K562 (cell line): ENCODE results near the gene LACTBL1. TPM values are rescaled to one million over a fixed set of nuclear protein-coding genes. Genes with fewer than 3 reads are reported as not detected.
A peak's percentile ranks its signal among the peaks of the same experiment; 100 is the strongest.

Source experiments
- ATAC-seq: fragments of 200-7000 bp; cut with Tn5 transposase; 3 replicates; pipeline ENCODE4 v1.9.1; 2020; ENCODE audit warnings: moderate library complexity
- BruUV-seq: library from RNA; stranded (reverse); fragments of 400-500 nt; replicated peaks from 2 replicates; lab custom pipeline; 2021; lab: Mats Ljungman, UMichigan
- CTCF ChIA-PET: fragments of 300-600 bp; formaldehyde crosslinking; extraction: SDS; loops from one replicate; lab custom pipeline; 2021; ENCODE audit warnings: low intra/inter-chr PET ratio; lab: Yijun Ruan, JAX
- POLR2A ChIA-PET: fragments of 300-600, 350-650 bp; sonication (Branson Sonifier 250); formaldehyde crosslinking; extraction: SDS; loops from one replicate; lab custom pipeline; 2021; ENCODE audit warnings: antibody characterized with exemption, inconsistent platforms; lab: Yijun Ruan, JAX
- DNase-seq, 4 experiments: peaks; one replicate each; pipeline versions ENCODE4 v3.0.0 to v3.0.0-alpha.2; 2011 to 2018; ENCODE audit warnings: low spot score in 3 of 4, mixed read lengths in 3 of 4; ENCODE audit errors: extremely low read depth in 1 of 4
- FAIRE-seq: peaks from 2 replicates; lab custom pipeline; 2011; peaks lifted over from hg19 to GRCh38; lab: Jason Lieb, UNC
- H2AFZ ChIP-seq: 2 replicates; pipeline ENCODE4 v1.6.0; 2011; ENCODE audit warnings: low read depth, low read length, control low read depth, inconsistent platforms
- H3K27ac ChIP-seq: fragments of 200-600 bp; 3 replicates; pipeline ENCODE4 v1.8.0; 2011; ENCODE audit warnings: low read depth, mild to moderate bottlenecking, control low read depth, inconsistent platforms, low read length, moderate library complexity, mixed read lengths; ENCODE audit errors: extremely low read depth
- H3K27me3 ChIP-seq, 2 experiments: fragments of 300-600 bp in 1 of 2; 2 replicates in 1 of 2; 3 replicates in 1 of 2; pipeline versions ENCODE4 v1.6.0 to v1.8.0; 2011; ENCODE audit warnings: inconsistent platforms in 2 of 2, low read length in 2 of 2, mild to moderate bottlenecking in 1 of 2, mixed read lengths in 1 of 2, moderate library complexity in 1 of 2; ENCODE audit not compliant: control insufficient read depth in 2 of 2, insufficient read depth in 2 of 2
- H3K36me3 ChIP-seq: fragments of 300-600 bp; 3 replicates; pipeline ENCODE4 v1.8.0; 2011; ENCODE audit warnings: mild to moderate bottlenecking, low read length, inconsistent platforms; ENCODE audit not compliant: control insufficient read depth, insufficient read depth
- H3K4me1 ChIP-seq, 2 experiments: fragments of 200-600 bp in 1 of 2; replicated peaks in 1 of 2; 2 replicates in 1 of 2; 3 replicates in 1 of 2; pipeline versions ENCODE4 v1.5.1 to v1.8.0; 2011; ENCODE audit warnings: inconsistent platforms in 2 of 2, low read length in 2 of 2, mild to moderate bottlenecking in 1 of 2, mixed read lengths in 1 of 2, moderate library complexity in 1 of 2; ENCODE audit not compliant: control insufficient read depth in 2 of 2, insufficient read depth in 2 of 2
- H3K4me2 ChIP-seq: 2 replicates; pipeline ENCODE4 v1.6.1; 2011; ENCODE audit warnings: low read length, control low read depth, inconsistent platforms, mixed read lengths; ENCODE audit not compliant: insufficient read depth
- H3K4me3 ChIP-seq: fragments of 200-600 bp; sonication (generic), shearing (Covaris generic); 2 replicates; pipeline ENCODE4 v1.5.1; 2016; ENCODE audit warnings: control low read depth, inconsistent platforms
- H3K79me2 ChIP-seq: fragments of 200-600 bp; 3 replicates; pipeline ENCODE4 v1.8.0; 2011; ENCODE audit warnings: low read length, inconsistent platforms; ENCODE audit not compliant: control insufficient read depth, insufficient read depth
- H3K9ac ChIP-seq, 2 experiments: 2 replicates each; pipeline versions ENCODE4 v1.6.0 to v1.6.1; 2011; ENCODE audit warnings: low read depth in 2 of 2, low read length in 2 of 2, control low read depth in 1 of 2, inconsistent platforms in 1 of 2, mild to moderate bottlenecking in 1 of 2, mixed read lengths in 1 of 2; ENCODE audit not compliant: insufficient read depth in 1 of 2
- H3K9me1 ChIP-seq: one replicate; pipeline ENCODE4 v1.6.0; 2011; ENCODE audit warnings: inconsistent platforms, mild to moderate bottlenecking, low read length, moderate library complexity; ENCODE audit not compliant: control insufficient read depth, insufficient read depth
- H3K9me3 ChIP-seq: replicated peaks from 2 replicates; pipeline ENCODE4 v1.5.1; 2011; ENCODE audit warnings: low read depth, low read length, inconsistent platforms; ENCODE audit not compliant: control insufficient read depth, insufficient read depth
- H4K20me1 ChIP-seq: replicated peaks from 2 replicates; pipeline ENCODE4 v1.6.1; 2011; ENCODE audit warnings: low read length, inconsistent platforms, mixed read lengths; ENCODE audit not compliant: control insufficient read depth, insufficient read depth
- GABPA ChIP-seq: fragments of 200-800 bp; sonication (Bioruptor generic); conservative IDR thresholded peaks from 2 replicates; pipeline ENCODE4 v1.6.1; 2016; ENCODE audit warnings: low read depth, missing genetic modification characterization, missing compliant biosample characterization
- GABPB2 ChIP-seq: fragments of 250-450 bp; sonication (Bioruptor Pico); conservative IDR thresholded peaks from 2 replicates; pipeline ENCODE4 v1.5.1; 2021; ENCODE audit warnings: mild to moderate bottlenecking
- RFX1 ChIP-seq: fragments of 450-650 bp; IDR thresholded peaks from 2 replicates; pipeline ENCODE4 v1.6.1; 2016; ENCODE audit warnings: mild to moderate bottlenecking, moderate library complexity
- SRF ChIP-seq, 2 experiments: fragments of 250-450, 450-650 bp in 1 of 2; sonication (Bioruptor Pico) in 1 of 2; sonication (generic) in 1 of 2; formaldehyde crosslinking; IDR thresholded peaks; 2 replicates each; pipeline versions ENCODE4 v1.5.0 to v1.5.1; 2020 to 2022; ENCODE audit warnings: mild to moderate bottlenecking in 1 of 2, missing genetic modification reagents in 1 of 2
- VEZF1 ChIP-seq: fragments of 200-800 bp; sonication (Bioruptor generic); IDR thresholded peaks from 2 replicates; pipeline ENCODE4 v1.6.1; 2017; ENCODE audit warnings: missing genetic modification characterization, missing compliant biosample characterization
- ZNF695 ChIP-seq: fragments of 450-650 bp; formaldehyde crosslinking; IDR thresholded peaks from 2 replicates; pipeline ENCODE4 v1.4.0; 2020; ENCODE audit warnings: mild to moderate bottlenecking, moderate library complexity
- WGBS: fragments of 100-300 bp; shearing (Covaris generic); methylation state at CpG from one replicate; pipeline ENCODE4 v1.1.6; 2016; ENCODE audit warnings: low coverage, mixed read lengths; ENCODE audit not compliant: insufficient coverage; ENCODE audit errors: missing lambda C conversion rate; 5-methylcytosine and 5-hydroxymethylcytosine counted together
- in situ Hi-C: fragments of 300-500 bp; cut with MboI; formaldehyde crosslinking; loops from 4 replicates; pipeline ENCODE4 v1.15.0; 2018; ENCODE audit warnings: inconsistent platforms, mixed read lengths
- intact Hi-C: fragments of 100-400 bp; cut with micrococcal nuclease; formaldehyde crosslinking; loops from 2 replicates; pipeline ENCODE4 v1.14.2; 2022
- polyA plus RNA-seq, 8 experiments: library from polyadenylated mRNA; depleted of rRNA in 4 of 8; stranded (reverse) in 5 of 8; unstranded in 3 of 8; fragments of >200 nt; fragmentation: Nextera tagmentation in 2 of 8; fragmentation: Illumina TruSeq in 1 of 8; extraction: Ambion mirVana in 2 of 8; extraction: Trizol in 1 of 8; gene quantifications; 2 replicates each; pipeline versions ENCODE4 v1.2.1 to v1.2.3, GENCODE V29; 2011 to 2014; ENCODE audit warnings: inconsistent platforms in 1 of 8, missing spikeins in 1 of 8
- total RNA-seq, 7 experiments: library from RNA; depleted of rRNA in 6 of 7; stranded (reverse); fragments of >200 nt in 6 of 7; fragmentation: Illumina TruSeq in 2 of 7; extraction: Trizol in 2 of 7; gene quantifications; 2 replicates each; pipeline versions ENCODE4 v1.2.1 to v1.2.3, GENCODE V29; 2011 to 2021; ENCODE audit warnings: low replicate concordance in 1 of 7

LACTBL1 gene
- total and polyA plus RNA-seq, 9 of the 15 experiments (the other 6 are each of a cell fraction or from before 2014, with no cell fraction given): not detected

DNA sequence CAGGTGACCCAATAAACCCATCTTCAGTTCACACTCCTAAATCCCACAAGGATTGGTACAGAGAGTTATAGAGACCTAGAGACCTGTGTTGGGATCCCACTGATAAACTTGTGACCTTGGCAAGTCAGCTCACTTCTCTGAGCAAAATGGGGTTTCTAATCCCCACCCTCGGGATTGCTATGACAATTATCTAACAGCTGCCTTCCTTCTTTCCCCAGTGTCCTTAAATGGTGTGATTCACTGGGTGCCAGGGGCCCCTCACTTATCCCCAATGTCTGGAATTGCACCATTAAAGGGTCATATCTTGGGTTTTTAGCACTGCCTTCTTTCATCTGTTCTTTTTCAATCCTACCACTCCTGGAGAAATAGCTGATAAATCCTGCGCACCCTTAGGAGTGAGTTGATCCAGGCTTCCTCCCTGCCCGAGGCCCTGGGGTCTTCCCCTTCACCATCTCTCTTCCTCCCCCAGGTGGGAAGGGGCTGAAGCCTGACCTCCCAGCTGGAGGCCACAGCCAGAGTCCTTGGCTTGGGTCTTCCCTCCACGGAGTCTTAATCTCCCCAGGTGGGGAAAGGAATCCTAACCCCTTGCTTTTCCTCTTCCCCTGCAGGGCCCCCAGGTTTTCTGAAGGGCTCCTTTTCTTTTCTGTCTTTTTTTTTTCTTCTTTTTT, 39.7 kb downstream of the LACTBL1 start:
- Histone ChIP-seq H3K4me3 (no peak overlapping the region), H3K9me3 (no peaks in the 10 kb centered on the region), H3K36me3 (no peaks in the 10 kb centered on the region), H3K27me3 (peaks cover 3 to 38% of the 10 kb centered on the region in 2 experiments; a peak in 3 of 5 replicates), H3K79me2 (no peaks in the 10 kb centered on the region), H3K9me1 (no peaks in the 10 kb centered on the region), H3K4me2 (no peak overlapping the region), H3K27ac (no peak overlapping the region)
- POLR2A ChIA-PET: interaction anchor here (0.6 to 1.3 kb wide), 3 partner anchors 9 to 267 kb away, joined by 3 to 6 read pairs (median 4); no protein-coding TSS in a partner anchor
- no TSS peak for BruUV-seq
- ATAC-seq (no peak), FAIRE-seq (no peak)
- in situ Hi-C loops: no loop called here
- WGBS: 5% methylated on average over 4 of the region's 4 CpGs
- CTCF ChIA-PET: no interaction called here
- TF ChIP-seq VEZF1 (CRISPR knock-in tag) (peak; percentile 28; the same call in 1 of the 2 replicates), GABPA (tag) (no peak), ZNF695 (CRISPR knock-in tag) (no peak), SRF (CRISPR knock-in tag; IDR thresholded peaks at IDR 0.05) (peak in 1 of 2 experiments; percentile 64; a peak in 1 of 4 replicates), RFX1 (peak; percentile 66), GABPB2 (CRISPR knock-in tag) (no peak)
- TF ChIP-seq, all 486 proteins: peak for 3
- intact Hi-C loops: loop anchor here (10.0 kb wide), 1 partner anchor 508 kb away; no protein-coding TSS in a partner anchor
- Histone ChIP-seq H2AFZ (no peak overlapping the region), H3K4me1 (no peaks in the 10 kb centered on the region; a peak in 1 of 5 replicates), H4K20me1 (0 out of 2 replicates have a peak, but pooled peaks cover 3% of the 10 kb centered on the region), H3K9ac (no peak overlapping the region)
- DNase-seq: no peak
